GM13976 (cell line): ENCODE results near the gene AP1S1.

Experiments used
- DNase-seq: peaks from one replicate; pipeline ENCODE4 v3.0.0; 2012; ENCODE audit warnings: low spot score
- CTCF ChIP-seq: IDR thresholded peaks from 2 replicates; pipeline ENCODE4 v1.5.1; 2012; ENCODE audit warnings: borderline replicate concordance, mild to moderate bottlenecking; ENCODE audit not compliant: insufficient read depth; ENCODE audit errors: extremely low read depth, missing control alignments, control extremely low read depth
- in situ Hi-C: fragments of 300-500 bp; cut with MboI; formaldehyde crosslinking; loops from one replicate; pipeline ENCODE4 v1.12.0; 2022; ENCODE audit warnings: low sequenced_read_pairs, mixed read lengths, inconsistent platforms; ENCODE audit not compliant: unreplicated experiment

AP1S1 gene

GRCh38 chr7:101151908-101152651 is 2.2 kb upstream of the AP1S1 start:
- in situ Hi-C loops = no loop called here
- no peak for TF ChIP-seq CTCF
- no peak for DNase-seq

- in situ Hi-C loops = no loop called here
- DNase-seq = no peak
- no peak for TF ChIP-seq CTCF
Measured at GRCh38 chr7:101154693-101155102, 422 bp downstream of the AP1S1 start.

- no peak for TF ChIP-seq CTCF
- in situ Hi-C loops = no loop called here
- DNase-seq = no peak
Measured at GRCh38 chr7:101155303-101155702, 1.0 kb downstream of the AP1S1 start.

GRCh38 chr7:101156277-101156676 is 2.0 kb downstream of the AP1S1 start:
- TF ChIP-seq CTCF = no peak
- DNase-seq = no peak
- in situ Hi-C loops = no loop called here

GRCh38 chr7:101156866-101157589 is 2.8 kb downstream of the AP1S1 start:
- in situ Hi-C loops = no loop called here
- DNase-seq = no peak
- TF ChIP-seq CTCF = no peak

GRCh38 chr7:101159696-101160674 is 5.7 kb downstream of the AP1S1 start:
- no peak for DNase-seq

More at GRCh38 chr7:101159696-101160674, 5.7 kb downstream of the AP1S1 start:
- no peak for TF ChIP-seq CTCF
- in situ Hi-C loops = no loop called here
